Stimulated activated CD8-positive, alpha-beta memory T cell treated with anti-CD3 and anti-CD28 coated beads, Interleukin-7, amount 100 ng/mL, for 48 hours (primary cell): ENCODE results near the gene KCMF1.

Experiments used
- DNase-seq, 2 donors: peaks; one replicate each; pipeline ENCODE4 v3.0.0-alpha.2; 2020; ENCODE audit warnings: low read depth in 1 of 2; ENCODE audit errors: extremely low read depth in 1 of 2

Gene KCMF1

GRCh38 chr2:85019121-85019520 is 48.2 kb downstream of the KCMF1 start:
- DNase-seq = no peak

DNA sequence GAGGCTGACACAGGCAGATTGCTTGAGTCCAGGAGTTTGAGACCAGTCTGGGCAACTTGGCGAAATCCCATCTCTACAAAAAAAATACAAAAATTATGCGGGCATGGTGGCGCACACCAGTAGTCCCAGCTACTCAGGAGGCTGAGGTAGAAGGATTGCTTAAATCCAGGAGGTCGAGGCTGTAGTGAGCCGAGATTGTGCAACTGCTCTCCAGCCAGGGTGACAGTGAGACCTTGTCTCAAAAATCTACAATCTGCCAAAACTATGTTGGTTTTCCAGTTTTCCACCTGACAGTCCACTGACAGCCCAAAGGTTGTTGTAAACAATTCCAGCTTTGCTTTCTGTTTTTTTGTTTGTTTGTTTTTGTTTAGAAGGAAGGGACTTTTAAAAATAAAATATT is 51.3 kb downstream of the KCMF1 start:
- no peak for DNase-seq

GRCh38 chr2:85024372-85025047 is 53.5 kb downstream of the KCMF1 start:
- no peak for DNase-seq

DNA sequence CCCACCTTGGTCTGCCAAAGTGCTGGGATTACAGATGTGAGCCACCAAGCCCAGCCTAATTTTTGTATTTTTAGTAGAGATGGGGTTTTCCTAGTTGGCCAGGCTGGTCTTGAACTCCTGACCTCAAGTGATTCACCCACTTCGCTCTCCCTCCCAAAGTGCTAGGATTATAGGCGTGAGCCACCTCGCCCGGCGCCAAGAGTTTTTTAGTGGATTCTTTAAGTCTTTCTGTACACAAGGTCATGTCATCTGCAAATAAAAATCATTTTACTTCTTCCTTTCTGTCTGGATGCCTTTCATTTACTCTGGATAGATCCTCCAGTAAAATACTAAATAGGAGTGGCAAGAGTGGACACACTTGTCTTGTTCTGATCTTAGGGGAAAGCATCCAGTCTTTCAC is 61.7 kb downstream of the KCMF1 start:
- no peak for DNase-seq

GRCh38 chr2:85033388-85033787 is 62.4 kb downstream of the KCMF1 start:
- no peak for DNase-seq

DNA sequence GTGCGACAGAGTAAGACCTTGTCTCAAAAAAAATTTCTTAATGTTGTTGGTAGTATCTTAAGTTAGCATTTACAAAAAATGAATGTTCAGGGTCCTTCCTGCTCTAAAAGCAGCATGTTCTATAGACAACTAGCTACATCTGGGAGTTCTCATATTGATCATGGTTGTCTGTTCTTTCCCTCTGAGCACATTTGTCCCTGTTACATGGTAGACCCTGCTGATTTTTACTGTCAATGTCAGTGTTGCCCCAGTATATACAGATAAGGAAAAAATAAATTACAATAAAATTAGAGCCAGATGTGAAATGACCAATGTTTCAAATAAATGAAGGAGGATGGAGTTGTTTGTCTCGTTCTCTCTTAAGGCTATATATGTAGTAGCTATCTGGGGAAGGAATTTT is 63.2 kb downstream of the KCMF1 start:
- DNase-seq = no peak

DNA sequence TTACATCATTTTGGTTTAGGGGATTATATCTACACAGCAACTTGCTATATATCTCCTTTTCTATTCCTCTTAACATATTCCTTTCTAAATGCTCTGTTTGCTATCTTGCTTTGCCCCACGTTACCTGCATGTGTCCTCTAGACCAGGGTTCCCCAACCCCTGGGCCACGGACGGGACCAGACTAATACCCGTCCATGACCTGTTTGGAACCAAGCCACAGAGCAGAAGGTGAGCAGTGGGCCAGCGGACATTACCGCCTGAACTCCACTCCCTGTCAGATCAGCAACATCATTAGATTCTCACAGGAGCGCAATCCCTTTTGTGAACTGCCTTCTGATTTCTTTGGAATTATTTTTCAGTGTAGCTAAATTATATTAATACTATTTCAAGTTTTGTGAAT is 66.7 kb downstream of the KCMF1 start:
- DNase-seq = no peak

GRCh38 chr2:85042330-85042729 is 71.4 kb downstream of the KCMF1 start:
- DNase-seq = no peak

GRCh38 chr2:85048534-85048933 is 77.6 kb downstream of the KCMF1 start:
- DNase-seq = no peak

GRCh38 chr2:85049236-85049635 is 78.3 kb downstream of the KCMF1 start:
- no peak for DNase-seq

- DNase-seq = peak in 1 of 2 donors; percentile 2
These were observed 82.8 kb downstream of the KCMF1 start for GRCh38 chr2:85053802-85054201.

DNA sequence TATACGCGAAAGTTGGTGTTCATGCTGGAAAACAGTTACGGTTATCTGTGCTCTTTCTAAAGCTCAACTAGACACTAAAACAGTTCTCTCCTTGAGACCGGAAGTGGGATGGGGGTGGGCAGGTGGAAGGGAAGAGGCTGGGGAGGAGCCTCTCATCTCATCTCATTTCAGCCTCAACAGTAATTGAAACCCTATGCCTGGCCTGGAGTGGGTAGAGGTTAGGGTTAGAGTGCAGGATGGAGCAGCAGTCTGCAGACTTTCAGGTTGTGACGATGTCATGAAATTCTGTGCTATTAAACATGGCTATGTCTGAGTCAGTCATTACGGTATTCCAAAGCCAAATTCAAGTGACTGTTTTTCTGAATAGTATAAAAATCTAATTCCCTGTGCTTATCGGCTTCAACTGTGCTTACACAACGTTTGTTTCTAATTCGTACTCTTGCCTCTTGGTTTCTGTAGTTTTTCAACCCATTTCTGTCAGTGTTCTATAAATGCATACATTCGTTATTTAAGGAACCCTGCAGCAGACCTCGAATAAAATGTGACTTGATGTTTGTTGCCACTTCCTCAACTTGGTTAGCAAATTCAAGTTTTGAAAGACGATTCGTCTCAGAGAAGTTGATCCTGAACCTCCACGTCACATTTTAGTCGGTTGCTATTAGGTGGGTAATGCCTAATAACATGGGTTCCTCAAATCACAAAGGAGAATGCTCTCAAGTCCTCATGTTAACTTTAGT is 86.4 kb downstream of the KCMF1 start:
- DNase-seq = no peak

GRCh38 chr2:85061896-85062295 is 90.9 kb downstream of the KCMF1 start:
- DNase-seq = no peak

DNA sequence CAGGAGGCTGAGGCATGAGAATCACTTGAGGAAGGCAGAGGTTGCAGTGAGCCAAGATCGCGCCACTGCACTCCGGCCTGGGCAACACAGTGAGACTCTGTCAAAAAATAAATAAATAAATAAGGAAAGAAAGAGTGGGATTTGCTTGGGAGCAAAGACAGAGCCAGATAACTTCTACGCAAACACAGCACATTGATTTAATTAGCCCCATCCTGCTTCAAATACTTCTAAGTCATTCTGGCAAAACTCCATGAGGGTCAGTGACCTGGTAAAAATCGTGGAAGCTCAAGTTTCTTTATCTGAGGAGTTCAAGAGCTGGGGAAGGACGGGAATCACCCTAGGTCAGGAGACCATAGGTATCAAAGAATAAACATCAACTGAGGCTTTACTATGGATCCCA is 91.6 kb downstream of the KCMF1 start:
- no peak for DNase-seq

- DNase-seq = no peak
These were observed 93.1 kb downstream of the KCMF1 start for GRCh38 chr2:85063981-85064599.

GRCh38 chr2:85064927-85065577 is 94.1 kb downstream of the KCMF1 start:
- no peak for DNase-seq

DNA sequence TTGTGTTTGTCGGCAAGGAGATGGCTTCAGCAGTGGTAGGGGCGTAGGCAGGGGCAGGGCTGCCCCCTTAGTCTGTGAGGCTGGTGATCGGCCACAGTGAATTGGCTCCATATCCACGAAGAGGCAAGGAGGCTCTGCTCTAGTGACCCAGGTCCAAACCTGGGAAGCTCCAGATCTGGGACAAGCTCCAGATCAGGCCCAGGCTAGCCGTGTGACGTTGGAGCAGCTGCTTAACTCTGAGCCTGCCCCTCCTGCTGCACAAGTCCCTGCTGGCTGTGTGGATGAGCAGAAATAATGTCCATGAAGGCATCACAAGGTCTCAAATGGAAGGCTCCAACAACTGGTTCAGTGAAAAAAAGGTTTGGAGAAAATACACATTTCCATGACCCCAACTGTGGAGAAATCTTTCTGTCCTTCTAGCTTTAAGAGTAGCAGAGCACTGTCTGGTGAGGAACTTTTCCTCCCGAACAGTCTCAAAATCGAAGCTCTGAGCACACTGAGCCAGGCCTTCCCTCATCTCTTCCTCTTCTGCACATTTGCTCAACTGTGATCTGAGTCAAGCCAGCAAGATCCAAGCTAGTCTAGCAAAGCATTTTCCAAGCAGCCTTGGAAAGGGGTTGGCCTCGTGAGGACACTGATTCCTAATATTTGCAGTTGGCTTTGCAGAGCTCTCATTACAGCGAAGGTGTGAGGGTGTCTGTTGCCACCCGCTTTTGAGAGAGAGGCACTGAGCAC is 95.2 kb downstream of the KCMF1 start:
- no peak for DNase-seq

DNA sequence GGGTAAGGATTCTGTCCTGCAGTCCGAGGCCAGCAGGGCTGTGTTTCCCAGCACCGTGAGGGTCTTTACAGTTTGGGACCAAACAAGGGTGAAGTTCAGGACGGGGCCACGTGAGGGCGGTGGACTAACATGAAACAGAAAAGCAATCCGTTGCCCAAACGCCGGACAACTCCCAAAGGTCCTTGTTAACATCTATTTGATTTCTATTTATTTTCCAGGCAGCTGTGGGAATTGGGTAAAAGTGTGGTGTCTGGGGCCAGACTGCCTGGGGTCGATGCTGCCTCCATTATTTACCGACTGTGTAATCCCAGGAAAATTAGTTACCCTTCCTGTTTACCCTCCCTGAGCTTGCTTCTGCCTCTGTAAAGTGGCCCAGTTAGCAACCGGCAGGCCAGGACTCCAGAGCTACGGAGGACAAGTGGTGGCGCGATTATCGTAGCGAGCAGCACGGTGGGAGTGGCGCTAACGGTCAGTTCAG is 96.0 kb downstream of the KCMF1 start:
- DNase-seq = peak; percentile 6 to 20

DNA sequence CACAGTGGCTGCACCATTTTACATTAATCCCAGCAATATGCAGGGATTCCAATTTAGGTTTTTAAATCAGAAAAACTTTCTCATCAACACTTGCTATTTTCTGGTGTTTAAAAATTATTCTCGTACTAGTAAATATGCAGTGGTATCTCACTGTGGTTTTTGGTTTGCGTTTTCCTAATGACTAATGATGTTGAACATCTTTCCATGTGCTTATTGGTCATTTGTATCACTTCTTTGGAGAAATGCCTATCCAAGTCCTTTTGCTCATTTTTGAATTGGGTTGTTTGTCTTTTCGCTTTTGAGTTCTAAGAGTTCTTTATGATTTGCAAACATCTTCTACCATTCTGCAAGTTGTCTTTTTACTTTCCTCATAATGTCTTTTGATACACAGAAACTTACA is 100.1 kb downstream of the KCMF1 start:
- DNase-seq = no peak

GRCh38 chr2:85073033-85073432 is 102.1 kb downstream of the KCMF1 start:
- DNase-seq = no peak
